Astrocyte (in vitro differentiated cells and primary cell): ENCODE measurements around the gene COL5A3.

ENCODE experiments used
- CTCF ChIP-seq: IDR thresholded peaks from 2 replicates; pipeline ENCODE4 v1.5.1; 2011; ENCODE audit warnings: low read depth, mild to moderate bottlenecking, inconsistent platforms, low read length, moderate library complexity; ENCODE audit not compliant: insufficient read depth
- EZH2 ChIP-seq: IDR thresholded peaks from 2 replicates; pipeline ENCODE4 v1.6.1; 2012; ENCODE audit warnings: mild to moderate bottlenecking, low read length, inconsistent platforms; ENCODE audit not compliant: insufficient read depth

GRCh38 chr19:10011974-10012373, 1.7 kb upstream of the COL5A3 start:
- TF ChIP-seq CTCF, result no peak
- TF ChIP-seq EZH2, result no peak
